Effector CD8-positive, alpha-beta T cell (primary cell): ENCODE results near the gene GNB1.

Experiments
- DNase-seq: peaks from one replicate; lab custom pipeline; 2025; lab: John Stamatoyannopoulos, UW

GNB1 gene

DNA sequence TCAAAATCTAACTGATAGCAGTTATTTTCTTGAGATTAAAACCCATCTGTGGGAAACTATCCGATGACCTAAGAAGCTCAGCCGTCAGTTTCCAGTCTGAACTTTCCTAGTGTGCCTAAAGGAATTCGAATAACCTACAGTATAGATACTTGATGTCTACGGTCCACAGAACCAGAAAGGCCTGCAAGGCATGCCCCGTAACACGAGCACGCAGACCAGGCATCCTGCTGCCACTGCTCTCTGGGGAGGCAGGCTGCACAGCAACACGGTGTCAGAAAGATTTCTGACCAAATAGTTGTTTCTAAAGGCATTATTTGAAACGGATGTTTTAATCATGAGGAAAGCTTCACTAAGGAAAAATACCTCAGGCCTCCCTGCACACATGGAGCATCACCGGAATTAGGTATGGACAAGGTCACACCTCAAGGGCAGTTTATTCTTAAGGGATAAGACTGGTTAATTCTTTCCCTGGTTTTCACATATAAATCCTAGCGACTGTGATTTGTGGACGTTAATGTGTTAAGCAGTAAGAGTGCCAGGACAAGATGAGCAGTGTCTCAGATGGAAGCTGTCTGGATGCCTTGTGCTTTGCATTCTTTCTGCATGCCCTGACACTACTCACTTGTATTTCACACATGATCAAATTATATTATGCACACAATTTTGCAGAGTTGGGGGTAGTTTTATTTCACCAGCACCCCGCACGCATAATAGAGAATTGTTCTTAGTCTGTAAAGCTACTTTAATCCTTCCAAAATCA, 63.6 kb downstream of the GNB1 start:
- DNase-seq: no peak

DNA sequence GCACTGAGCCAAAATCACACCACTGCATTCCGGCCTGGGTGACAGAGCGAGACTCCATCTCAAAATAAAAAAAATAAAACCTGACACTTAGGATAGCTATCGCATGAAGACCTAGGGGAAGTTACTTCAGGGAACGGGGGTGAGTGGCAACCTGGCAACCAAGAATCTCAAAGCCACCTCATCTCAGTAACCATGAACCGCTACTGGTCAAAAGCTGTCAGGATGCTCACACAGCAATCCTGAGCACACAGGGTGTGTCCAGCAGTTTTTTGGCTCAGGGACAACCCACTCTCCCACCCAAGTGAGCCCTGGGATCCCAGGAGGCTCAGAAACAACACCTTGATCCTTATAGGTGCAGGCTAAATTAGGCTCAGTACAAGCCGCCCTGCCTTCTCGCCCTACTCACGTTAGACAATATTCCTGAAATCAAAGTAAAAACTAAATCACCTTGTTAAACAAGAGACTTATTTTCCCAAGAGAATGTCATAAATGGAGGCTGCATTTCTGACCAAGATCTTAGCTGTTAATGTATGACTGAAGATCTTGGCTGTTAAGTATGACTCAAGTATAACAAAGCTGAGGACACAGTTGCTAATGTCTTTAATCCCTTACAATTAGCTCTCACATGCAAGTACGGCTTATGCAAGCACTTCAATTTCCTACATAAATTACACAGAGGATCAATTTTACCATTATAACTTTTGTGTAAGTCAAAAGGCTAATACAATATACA, 64.4 kb downstream of the GNB1 start:
- no peak for DNase-seq

DNA sequence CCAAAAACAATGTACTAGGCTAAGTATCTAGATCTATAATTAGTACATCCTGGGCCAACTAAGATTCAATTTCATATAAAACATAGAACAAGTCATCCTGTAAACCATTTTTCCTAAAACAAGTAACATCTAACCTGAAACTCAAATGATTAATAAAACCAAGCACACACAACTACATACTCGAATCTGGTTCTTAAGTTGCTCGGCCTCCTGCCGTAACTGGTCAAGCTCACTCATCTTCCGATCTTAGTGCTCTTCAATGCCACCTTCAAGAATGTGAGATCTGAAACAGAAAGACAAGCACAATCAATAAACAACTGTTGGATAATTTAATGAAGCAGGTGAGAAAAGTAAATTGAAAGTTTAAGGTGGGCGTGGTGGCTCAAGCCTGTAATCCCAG, 65.7 kb downstream of the GNB1 start:
- DNase-seq: no peak

DNA sequence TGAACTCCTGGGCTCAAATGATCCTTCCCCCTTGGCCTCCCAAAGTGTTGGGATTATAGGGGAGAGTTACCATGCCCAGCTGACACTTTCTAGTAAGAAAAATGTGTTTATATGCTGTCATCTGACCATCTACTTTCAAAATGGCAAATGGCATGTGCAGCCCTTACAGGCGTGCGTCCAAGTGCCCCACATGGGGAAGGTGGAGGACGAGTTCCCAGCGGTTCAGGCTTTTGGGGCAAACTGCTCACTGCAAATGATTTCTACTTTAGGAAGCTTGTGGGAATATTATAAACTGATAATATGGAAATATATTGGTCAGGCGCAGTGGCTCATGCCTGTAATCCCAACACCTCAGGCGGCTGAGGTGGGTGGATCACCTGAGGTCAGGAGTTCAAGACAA, 71.1 kb downstream of the GNB1 start:
- DNase-seq: no peak

DNA sequence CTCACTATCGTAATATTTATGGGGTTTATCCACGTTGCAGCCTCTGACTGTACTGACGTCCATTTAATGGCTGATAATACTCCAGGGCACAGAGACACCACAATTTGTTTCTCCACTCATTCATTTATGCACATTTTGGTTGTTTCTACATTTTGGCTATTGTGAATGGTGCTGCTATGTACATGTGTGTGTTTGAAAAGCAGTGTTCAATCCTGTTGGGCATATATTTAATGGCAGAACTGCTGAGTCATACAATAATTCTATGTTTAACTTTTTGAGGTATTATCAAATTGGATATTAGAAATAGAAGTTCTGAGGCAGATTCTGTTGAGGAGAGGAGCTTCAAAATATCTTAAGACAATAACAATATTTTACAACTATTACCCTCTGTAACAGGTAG, 73.7 kb downstream of the GNB1 start:
- no peak for DNase-seq

DNA sequence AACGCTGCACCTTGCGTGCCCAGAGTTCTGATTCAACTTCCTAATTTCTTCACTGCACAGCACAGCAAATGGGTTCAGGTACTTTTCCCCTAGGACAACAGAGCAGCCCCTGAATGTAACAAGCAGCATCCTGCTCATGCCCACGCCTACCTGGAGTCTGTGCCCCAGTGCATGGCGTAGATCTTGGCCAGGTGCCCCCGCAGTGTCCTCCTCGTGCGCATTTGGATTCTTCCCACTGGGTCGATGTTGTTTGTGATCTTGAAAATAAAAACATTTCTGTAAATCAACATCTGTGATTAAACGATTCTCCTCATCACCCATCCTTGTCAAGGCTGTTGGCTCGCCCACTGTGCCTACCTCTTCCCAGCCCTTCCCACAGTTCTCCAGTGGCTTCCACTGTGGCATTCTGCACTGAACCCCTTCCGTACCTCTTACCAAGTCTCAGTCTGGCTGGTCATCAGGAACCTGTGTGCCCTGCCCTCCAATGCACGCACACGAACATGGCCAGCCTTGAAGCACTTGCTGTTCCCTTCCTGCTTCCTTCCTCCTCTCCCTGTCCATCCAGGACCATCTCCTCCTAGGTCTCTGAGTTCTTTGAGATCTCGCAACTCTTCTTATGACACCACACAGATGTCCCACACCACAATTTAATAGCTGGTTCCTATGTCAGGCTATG, 75.1 kb downstream of the GNB1 start:
- no peak for DNase-seq

DNA sequence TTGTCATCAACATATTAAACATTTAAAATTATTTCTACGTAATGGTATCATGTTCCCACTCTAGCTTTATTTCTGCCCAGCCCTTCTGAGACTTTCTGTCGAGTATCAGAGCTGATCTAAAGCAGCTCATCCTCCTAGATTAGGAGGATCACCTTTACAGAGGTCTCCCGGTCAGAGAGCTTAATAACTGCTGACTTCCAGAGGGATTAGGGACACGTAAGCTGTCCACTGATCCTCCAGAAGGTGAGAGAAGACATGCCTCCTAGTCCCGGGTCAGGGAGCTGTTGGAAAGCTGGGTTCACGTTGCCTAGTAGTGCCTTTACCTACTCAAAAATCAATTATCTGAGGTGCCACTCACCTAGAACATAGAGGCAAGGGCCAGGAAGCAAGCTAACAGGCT, 81.4 kb downstream of the GNB1 start:
- no peak for DNase-seq

DNA sequence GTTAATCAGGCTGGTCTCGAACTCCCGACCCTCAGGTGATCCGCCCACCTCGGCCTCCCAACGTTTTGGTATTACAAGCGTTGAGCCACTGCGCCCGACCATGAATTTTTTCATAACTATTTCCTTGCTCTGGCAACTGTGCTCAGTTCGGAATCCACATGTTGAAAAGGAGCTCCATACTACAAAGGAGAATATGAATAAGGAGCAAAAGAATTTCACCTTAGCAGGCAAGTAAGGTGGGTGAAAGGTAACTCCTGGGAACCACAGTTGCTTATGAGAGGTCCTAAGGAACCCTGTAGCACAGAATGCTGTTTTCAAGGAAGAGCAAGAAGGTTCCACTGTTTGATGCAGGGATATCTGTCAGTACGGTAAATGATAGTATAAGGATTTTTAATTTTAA, 82.7 kb downstream of the GNB1 start:
- DNase-seq: no peak

DNA sequence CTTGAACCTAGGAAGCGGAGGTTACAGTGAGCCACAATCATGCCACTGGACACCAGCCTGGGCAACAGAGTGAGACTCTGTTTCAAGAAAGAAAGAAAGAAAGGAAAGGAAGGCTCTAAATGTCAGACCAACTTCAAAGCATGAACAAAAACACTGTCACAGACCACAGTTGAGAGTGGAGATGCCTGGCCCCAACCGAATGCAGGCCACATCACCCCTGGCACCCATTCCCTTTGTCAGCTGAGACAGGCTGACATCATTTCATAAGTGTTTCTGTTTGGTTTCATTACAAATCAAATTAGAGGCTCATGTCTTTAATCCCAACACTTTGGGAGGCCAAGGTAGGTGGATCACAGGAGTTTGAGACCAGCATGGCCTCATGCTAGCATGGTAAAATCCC, 84.0 kb downstream of the GNB1 start:
- DNase-seq: no peak

DNA sequence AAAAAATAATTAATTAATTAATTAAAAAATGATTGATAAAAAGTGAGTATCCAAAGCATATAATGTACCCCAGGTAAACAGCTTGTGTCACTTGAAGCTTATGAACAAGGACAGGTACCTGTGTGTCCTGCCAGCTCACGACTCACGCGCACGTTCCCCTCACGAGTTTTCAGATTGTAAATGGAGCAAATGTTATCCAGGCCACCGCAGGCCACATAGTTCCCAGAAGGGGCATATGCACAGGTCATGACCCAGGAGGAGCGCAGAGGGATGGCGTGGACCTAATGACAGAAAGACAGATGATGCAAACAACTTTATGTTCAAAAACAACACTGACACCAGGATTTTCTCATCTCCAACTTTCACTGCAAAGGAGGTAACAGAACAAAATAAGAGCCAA, 86.6 kb downstream of the GNB1 start:
- no peak for DNase-seq

DNA sequence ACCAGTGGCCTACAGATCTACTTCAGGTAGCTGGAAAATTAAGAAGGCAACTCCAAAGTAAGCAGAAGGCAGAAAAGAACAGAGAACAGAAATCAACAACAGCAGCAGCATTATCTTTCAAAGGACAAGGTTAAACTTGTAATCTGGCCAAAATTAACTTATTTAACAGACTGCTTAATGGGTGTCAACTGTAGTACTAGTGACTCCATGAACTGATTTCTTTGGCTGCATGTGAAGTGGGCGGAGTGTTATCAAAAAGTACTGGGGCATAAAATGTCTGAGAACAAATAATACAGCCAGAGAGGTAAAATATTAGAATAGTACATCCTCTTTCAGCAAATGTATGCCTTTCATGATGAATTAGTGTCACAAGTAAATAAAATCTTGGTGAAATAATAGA, 88.0 kb downstream of the GNB1 start:
- DNase-seq: no peak

DNA sequence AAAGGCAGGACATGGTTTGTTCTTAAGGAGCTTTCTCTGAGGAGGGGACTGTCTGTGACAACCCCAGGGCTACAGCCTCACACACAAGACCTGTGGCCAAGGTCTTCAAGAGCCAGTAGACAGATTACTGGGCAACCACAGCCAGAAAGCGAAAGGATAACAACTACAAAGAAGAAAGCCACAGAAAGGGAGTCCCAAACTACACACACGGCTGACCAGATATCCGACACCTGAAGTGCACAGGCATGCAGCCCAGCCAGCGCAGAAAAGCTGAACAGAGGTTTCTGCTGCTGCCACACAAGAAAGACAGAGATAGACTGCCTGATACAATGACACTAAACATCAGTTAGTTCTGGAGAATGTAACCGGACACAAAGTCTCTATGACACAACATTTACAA, 91.2 kb downstream of the GNB1 start:
- DNase-seq: no peak

DNA sequence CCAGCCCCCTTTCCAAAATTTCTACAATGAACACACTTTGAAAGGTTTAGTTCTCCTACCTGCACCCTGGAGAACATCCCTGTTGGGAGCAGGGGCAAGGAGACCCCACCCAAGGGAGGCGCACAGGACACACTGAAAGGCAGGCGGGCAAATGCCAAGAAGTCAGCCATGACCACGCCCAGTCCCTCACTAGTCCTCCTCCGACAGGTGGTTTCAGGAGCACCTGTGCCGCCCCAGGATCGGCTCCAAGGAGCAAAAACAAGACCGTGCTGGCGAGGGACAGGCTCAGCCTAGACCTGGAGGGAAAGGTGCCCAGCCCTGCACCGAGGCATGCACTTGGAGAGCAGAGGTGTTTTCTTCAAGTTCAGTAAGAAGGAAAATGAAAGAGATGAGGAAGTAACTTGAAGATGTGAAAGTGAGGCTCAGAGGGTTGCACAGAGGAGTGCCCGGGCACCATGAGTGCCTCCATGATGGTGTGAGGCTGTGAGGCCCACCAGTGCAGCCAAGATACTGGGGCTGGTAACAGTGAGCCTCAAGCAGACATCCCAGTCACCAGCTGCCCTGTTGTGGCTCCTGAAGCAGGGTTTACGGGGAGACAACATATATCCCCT, 93.1 kb downstream of the GNB1 start:
- DNase-seq: no peak

DNA sequence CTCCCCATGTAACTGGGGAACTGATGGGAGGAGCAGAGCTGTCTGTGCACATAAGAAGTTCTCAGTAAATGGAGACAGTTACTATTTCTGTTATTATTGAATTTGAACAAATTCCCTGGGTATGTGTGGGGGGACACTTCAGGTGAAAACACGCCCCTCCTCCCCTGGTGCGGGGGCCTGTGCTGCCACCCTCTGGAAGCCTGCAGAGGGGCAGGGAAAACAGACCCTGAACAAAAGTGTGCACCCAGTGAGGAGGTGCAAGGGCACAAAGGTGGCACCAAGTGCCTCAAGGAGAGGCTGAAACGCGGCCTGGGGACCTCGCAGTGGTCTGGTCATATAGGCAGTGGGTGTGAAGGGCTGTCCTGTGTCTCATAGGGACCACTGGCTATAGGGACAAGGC, 94.4 kb downstream of the GNB1 start:
- no peak for DNase-seq

DNA sequence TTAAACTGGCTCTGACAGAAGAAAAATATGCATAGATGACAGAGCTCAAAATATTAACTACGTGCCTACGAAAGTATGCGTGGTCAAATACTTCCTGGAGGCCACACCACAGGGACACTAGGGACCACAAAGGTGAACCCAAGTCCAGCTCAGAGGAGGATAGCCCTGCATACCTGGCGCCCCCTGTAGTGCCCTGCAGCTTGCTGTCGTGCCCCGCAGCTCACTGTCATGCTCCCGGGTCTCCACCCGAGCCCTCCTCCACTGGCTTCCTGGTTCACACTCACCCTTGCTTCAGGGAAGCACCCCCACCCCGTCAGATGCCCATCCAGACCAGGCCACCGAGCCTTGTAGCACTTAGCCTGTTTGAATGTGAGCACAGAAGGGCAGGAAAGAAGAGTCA, 95.9 kb downstream of the GNB1 start:
- no peak for DNase-seq

DNA sequence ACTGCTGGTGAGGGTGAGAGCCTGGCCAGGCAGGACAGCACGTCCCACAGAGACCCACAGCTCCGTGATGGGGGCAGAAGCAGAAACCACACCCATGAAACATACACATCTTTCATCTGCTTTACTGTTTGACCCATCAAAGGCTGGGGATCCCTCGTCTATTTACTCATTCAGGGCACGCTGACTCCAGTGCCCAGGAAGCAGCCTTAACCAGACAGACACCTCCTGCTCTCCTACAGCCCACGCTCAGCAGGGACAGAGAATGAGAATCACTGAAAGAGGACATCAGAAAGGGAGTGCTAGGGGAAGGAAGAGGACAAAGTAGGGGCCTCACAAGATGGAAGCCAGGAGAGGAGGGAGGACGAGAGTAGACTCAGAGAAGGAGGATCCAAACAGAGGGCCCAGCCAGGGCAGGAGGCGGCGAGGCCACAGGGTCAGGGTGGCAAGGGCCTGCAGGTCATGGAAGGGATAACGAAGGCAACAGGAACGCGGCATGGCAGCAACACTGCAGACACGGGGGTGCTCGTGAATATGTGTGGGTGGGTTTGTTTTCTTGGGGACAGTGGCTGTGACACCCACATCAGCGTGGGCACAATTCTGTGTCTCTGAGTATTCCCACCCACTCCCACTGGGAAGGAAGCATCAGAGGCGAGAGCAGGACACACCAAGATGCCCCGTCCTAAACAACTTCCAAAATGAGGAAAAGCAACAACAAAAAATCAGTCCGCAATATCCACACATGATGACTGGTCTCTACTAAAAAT, 97.2 kb downstream of the GNB1 start:
- no peak for DNase-seq

DNA sequence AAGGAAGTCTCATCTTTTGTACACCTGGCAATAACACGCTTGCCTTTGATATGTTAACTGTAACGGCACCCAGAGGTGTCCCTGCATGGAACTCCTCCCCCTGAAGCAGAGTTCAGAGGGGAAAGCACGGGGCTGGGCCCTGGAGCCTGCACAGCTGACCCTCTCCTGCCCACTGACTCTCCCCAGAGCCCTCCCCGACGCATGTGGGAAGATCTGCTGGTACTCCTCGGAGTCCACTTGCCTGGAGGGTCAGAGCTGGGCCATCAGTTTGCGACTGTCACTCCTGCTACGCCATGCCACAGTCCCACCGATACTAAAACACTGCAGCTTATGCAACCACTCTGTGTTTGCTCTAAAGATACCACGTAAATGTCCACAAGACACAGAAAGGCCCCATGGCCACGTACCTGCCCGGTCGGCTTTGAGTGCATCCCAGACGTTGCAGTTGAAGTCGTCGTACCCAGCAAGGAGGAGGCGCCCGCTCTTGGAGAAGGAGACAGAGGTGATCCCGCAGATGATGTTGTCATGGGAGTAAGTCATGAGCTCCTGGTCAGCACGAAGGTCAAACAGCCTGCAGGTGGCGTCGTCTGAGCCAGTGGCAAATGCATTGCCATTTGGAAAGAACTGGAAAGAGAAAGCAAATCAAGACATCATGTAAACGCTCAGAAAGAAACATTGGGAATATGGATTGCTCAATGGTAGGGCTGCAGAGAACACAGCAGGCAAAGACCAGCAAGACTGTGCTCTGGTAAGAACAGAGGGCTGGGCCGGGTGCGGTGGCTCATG, 102.0 kb downstream of the GNB1 start:
- no peak for DNase-seq

DNA sequence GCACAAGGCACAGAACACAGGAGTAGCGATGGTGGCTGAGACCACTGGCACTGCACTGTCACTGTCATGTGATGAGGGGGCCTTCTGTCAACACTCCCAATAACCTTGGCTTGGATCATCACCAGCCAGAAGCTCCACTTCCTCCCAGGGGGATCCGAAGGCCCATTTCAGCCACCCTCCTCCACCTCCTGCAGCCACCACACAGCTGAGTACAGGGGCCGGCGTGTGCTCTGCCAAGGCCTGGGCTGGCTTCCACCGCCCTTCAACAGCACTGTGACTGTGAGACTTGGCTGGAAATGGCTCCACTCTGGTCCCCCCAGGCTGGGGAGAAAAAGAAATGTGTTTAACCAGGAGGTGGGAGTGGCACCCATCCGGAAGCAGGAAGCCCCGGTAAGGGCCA, 102.8 kb downstream of the GNB1 start:
- no peak for DNase-seq

DNA sequence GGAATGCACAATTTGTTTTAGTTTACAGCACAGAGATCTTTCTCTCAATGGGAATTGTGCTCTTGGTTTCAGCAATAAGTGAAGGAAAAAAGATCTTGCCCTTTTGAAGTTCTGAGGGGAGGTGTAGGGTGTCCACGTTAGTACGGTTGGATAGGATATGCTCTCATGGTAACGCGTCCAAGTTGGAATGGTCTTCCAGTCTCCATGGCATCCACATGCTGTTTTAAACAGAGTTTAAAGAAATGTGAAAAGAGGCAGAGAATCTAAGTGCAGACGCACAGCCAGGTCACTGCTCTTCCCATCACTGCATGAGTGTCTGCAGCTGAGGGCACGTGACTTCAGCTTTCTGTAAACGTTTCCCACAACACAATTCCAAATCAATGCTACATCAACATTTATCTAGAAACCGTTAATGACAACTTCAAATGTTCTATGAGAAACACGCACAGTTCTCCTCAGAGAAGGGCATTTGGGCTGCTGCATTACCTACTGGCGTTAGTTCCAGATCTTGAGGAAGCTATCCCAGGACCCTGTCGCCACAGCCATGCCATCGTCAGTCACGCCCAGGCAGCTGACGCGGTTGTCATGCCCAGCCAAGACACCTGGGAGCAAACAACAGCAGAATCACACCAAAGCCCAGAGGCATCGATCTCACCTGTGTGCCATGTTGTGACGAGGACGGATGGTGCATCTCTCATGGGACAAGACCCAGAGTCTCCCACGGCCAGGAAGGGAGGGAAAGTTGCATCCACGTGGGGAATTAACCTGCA, 103.9 kb downstream of the GNB1 start:
- DNase-seq: no peak

DNA sequence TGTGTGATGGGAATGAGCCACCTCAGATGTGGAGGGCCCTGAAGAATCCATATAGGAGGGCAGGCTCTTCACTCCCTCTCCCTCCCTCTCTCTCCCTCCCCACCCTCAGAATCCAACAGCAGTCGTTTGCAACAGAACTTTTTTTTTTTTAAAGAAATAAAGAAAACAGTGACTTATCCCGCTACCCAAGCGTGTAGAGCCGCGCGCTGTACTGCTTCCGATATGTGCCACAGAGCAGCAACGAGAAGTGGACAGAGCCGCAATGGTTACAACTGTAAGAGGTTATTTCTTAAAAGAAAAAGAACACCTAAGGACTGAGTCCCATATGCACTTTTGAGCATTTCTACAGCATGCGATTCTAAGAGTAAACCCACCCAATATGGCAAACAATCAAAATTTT, 105.2 kb downstream of the GNB1 start:
- DNase-seq: no peak
